Right renal cortex interstitium (tissue), 3 donors: ENCODE results near the gene APOL1. TPM values are rescaled to one million over a fixed set of nuclear protein-coding genes. Genes with fewer than 3 reads are reported as not detected.
"Not testable (repeated sequence)": the region's sequence is repeated elsewhere in the genome, so short reads cannot be mapped to it uniquely, and the experiment has no call there.

Experiments used
- DNase-seq, 3 donors: peaks; one replicate each; pipeline ENCODE4 v3.0.0-alpha.2; 2013; ENCODE audit warnings: low read depth in 3 of 3, low spot score in 2 of 3
- polyA plus RNA-seq, 3 donors: library from polyadenylated mRNA; unstranded; fragments of 120-200 nt; gene quantifications; one replicate each; pipeline ENCODE4 v1.2.1, GENCODE V29; 2013; ENCODE audit not compliant: insufficient read length in 3 of 3

APOL1 gene
- polyA plus RNA-seq, 3 donors: 12.3 to 13.7 (median 13.1) TPM

- DNase-seq: not testable (repeated sequence)
Measured at GRCh38 chr22:36289948-36290371, 37.0 kb downstream of the APOL1 start.

GRCh38 chr22:36290391-36291075, 37.6 kb downstream of the APOL1 start:
- DNase-seq: not testable (repeated sequence)

- no peak for DNase-seq
Measured at GRCh38 chr22:36291831-36292740, 39.2 kb downstream of the APOL1 start.

- DNase-seq: no peak
Measured at GRCh38 chr22:36292823-36293530, 40.0 kb downstream of the APOL1 start.

- DNase-seq: no peak
Measured at GRCh38 chr22:36293606-36294292, 40.8 kb downstream of the APOL1 start.

GRCh38 chr22:36294293-36294620, 41.3 kb downstream of the APOL1 start:
- no peak for DNase-seq

- no peak for DNase-seq
Measured at GRCh38 chr22:36294801-36295200, 41.9 kb downstream of the APOL1 start.

GRCh38 chr22:36295247-36295646, 42.3 kb downstream of the APOL1 start:
- no peak for DNase-seq

GRCh38 chr22:36296690-36297089, 43.8 kb downstream of the APOL1 start:
- no peak for DNase-seq

GRCh38 chr22:36297568-36297967, 44.6 kb downstream of the APOL1 start:
- no peak for DNase-seq

- DNase-seq: no peak
Measured at GRCh38 chr22:36298118-36298517, 45.2 kb downstream of the APOL1 start.

- DNase-seq: no peak
Measured at GRCh38 chr22:36298601-36299000, 45.7 kb downstream of the APOL1 start.

GRCh38 chr22:36299295-36299694, 46.4 kb downstream of the APOL1 start:
- no peak for DNase-seq

- no peak for DNase-seq
Measured at GRCh38 chr22:36299911-36300310, 47.0 kb downstream of the APOL1 start.

- DNase-seq: no peak
Measured at GRCh38 chr22:36300396-36301212, 47.7 kb downstream of the APOL1 start.

GRCh38 chr22:36301384-36301828, 48.5 kb downstream of the APOL1 start:
- DNase-seq: peak in 2 of 3 donors; percentile 44 to 48

GRCh38 chr22:36301851-36302250, 48.9 kb downstream of the APOL1 start:
- DNase-seq: no peak

- DNase-seq: no peak
Measured at GRCh38 chr22:36302439-36303114, 49.6 kb downstream of the APOL1 start.

GRCh38 chr22:36303115-36303467, 50.2 kb downstream of the APOL1 start:
- no peak for DNase-seq
